SU-DHL-6 (cell line): ENCODE results near the gene CCL26.

Experiments used
- EZH2phosphoT487 ChIP-seq: fragments of 200-600 bp; sonication (generic), shearing (Covaris generic); conservative IDR thresholded peaks from 2 replicates; pipeline ENCODE4 v1.6.1; 2018; ENCODE audit warnings: mild to moderate bottlenecking, antibody characterized with exemption, low read length, moderate library complexity, mixed read lengths
- TF ChIP-seq, protein P1 (sequence below): fragments of 200-600 bp; sonication (generic); IDR thresholded peaks from one replicate; pipeline ENCODE4 v1.5.1; 2017; ENCODE audit warnings: antibody characterized with exemption, mild to moderate bottlenecking, low read length, moderate library complexity; ENCODE audit not compliant: insufficient read depth, poor library complexity, severe bottlenecking

GRCh38 chr7:75798770-75799169 lies 26.8 kb upstream of the CCL26 start:
- TF ChIP-seq, protein P1, sequence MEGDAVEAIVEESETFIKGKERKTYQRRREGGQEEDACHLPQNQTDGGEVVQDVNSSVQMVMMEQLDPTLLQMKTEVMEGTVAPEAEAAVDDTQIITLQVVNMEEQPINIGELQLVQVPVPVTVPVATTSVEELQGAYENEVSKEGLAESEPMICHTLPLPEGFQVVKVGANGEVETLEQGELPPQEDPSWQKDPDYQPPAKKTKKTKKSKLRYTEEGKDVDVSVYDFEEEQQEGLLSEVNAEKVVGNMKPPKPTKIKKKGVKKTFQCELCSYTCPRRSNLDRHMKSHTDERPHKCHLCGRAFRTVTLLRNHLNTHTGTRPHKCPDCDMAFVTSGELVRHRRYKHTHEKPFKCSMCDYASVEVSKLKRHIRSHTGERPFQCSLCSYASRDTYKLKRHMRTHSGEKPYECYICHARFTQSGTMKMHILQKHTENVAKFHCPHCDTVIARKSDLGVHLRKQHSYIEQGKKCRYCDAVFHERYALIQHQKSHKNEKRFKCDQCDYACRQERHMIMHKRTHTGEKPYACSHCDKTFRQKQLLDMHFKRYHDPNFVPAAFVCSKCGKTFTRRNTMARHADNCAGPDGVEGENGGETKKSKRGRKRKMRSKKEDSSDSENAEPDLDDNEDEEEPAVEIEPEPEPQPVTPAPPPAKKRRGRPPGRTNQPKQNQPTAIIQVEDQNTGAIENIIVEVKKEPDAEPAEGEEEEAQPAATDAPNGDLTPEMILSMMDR = no peak
- TF ChIP-seq EZH2phosphoT487 = no peak
